SJSA1 (cell line): Measurements from ENCODE around the gene COBL. TPM values are rescaled to one million over a fixed set of nuclear protein-coding genes. Genes with fewer than 3 reads are reported as not detected.

Experiments used
- DNase-seq, 2 experiments: peaks; one replicate each; pipeline ENCODE4 v3.0.0-alpha.2; 2015 to 2020; ENCODE audit warnings: low spot score in 2 of 2, low read depth in 1 of 2
- H3K27ac ChIP-seq: fragments of 250-450 bp; sonication (Bioruptor Pico); 2 replicates; pipeline ENCODE4 v1.5.1; 2020; ENCODE audit warnings: mild to moderate bottlenecking, moderate library complexity
- H3K27me3 ChIP-seq: fragments of 250-450 bp; sonication (Bioruptor Pico); replicated peaks from 2 replicates; pipeline ENCODE4 v1.5.1; 2020; ENCODE audit warnings: mild to moderate bottlenecking, moderate library complexity
- H3K36me3 ChIP-seq: fragments of 250-450 bp; sonication (Bioruptor Pico); 2 replicates; pipeline ENCODE4 v1.5.1; 2020; ENCODE audit warnings: mild to moderate bottlenecking
- H3K4me1 ChIP-seq: fragments of 250-450 bp; sonication (Bioruptor Pico); replicated peaks from 2 replicates; pipeline ENCODE4 v1.6.1; 2021; ENCODE audit warnings: mild to moderate bottlenecking
- H3K4me3 ChIP-seq: fragments of 250-450 bp; sonication (Bioruptor Pico); 2 replicates; pipeline ENCODE4 v1.5.1; 2020; ENCODE audit warnings: mild to moderate bottlenecking
- H3K9me3 ChIP-seq: fragments of 250-450 bp; sonication (Bioruptor Pico); replicated peaks from 2 replicates; pipeline ENCODE4 v1.5.1; 2020; ENCODE audit warnings: mild to moderate bottlenecking
- total RNA-seq: library from RNA; depleted of rRNA; stranded (reverse); fragments of >200 nt; shearing (Covaris generic); gene quantifications from 2 replicates; pipeline ENCODE4 v1.2.3, GENCODE V29; 2014

COBL gene
- total RNA-seq, 1 experiment from 2014 or later, result not detected

- no peaks in the 10 kb centered on the region for H3K9me3 ChIP-seq
- no peak for DNase-seq
- H3K4me3 ChIP-seq, result no peak overlapping the region
- no peak overlapping the region for H3K27ac ChIP-seq
- no peaks in the 10 kb centered on the region for H3K36me3 ChIP-seq
- H3K4me1 ChIP-seq, result no peaks in the 10 kb centered on the region
- no peaks in the 10 kb centered on the region for H3K27me3 ChIP-seq
These were observed 193.1 kb downstream of the COBL start for GRCh38 chr7:51123322-51124019.

GRCh38 chr7:51121931-51122425 is 194.6 kb downstream of the COBL start:
- no peak for DNase-seq
- no peak overlapping the region for H3K27ac ChIP-seq
- no peaks in the 10 kb centered on the region for H3K36me3 ChIP-seq
- H3K4me3 ChIP-seq, result no peak overlapping the region
- H3K9me3 ChIP-seq, result no peaks in the 10 kb centered on the region
- H3K4me1 ChIP-seq, result no peaks in the 10 kb centered on the region
- H3K27me3 ChIP-seq, result no peaks in the 10 kb centered on the region

- H3K27me3 ChIP-seq, result no peaks in the 10 kb centered on the region
- no peaks in the 10 kb centered on the region for H3K4me1 ChIP-seq
- no peak overlapping the region for H3K4me3 ChIP-seq
- no peak for DNase-seq
- no peaks in the 10 kb centered on the region for H3K36me3 ChIP-seq
- no peaks in the 10 kb centered on the region for H3K9me3 ChIP-seq
- H3K27ac ChIP-seq, result no peak overlapping the region
These were observed 195.4 kb downstream of the COBL start for GRCh38 chr7:51121036-51121790.

- Histone ChIP-seq H3K36me3 (no peaks in the 10 kb centered on the region), H3K27me3 (no peaks in the 10 kb centered on the region), H3K9me3 (no peaks in the 10 kb centered on the region), H3K27ac (no peak overlapping the region), H3K4me1 (no peaks in the 10 kb centered on the region), H3K4me3 (no peak overlapping the region)
- DNase-seq, result no peak
These were observed 198.0 kb downstream of the COBL start for GRCh38 chr7:51118628-51119027.

- no peaks in the 10 kb centered on the region for H3K36me3 ChIP-seq
- no peaks in the 10 kb centered on the region for H3K4me1 ChIP-seq
- H3K4me3 ChIP-seq, result no peak overlapping the region
- H3K27ac ChIP-seq, result no peak overlapping the region
- H3K27me3 ChIP-seq, result no peaks in the 10 kb centered on the region
- no peak for DNase-seq
- H3K9me3 ChIP-seq, result no peaks in the 10 kb centered on the region
These were observed 202.1 kb downstream of the COBL start for GRCh38 chr7:51114501-51114900.

GRCh38 chr7:51113962-51114361 is 202.6 kb downstream of the COBL start:
- H3K9me3 ChIP-seq, result no peaks in the 10 kb centered on the region
- H3K4me3 ChIP-seq, result no peak overlapping the region
- H3K4me1 ChIP-seq, result no peaks in the 10 kb centered on the region
- no peaks in the 10 kb centered on the region for H3K27me3 ChIP-seq
- H3K36me3 ChIP-seq, result no peaks in the 10 kb centered on the region
- DNase-seq, result no peak
- H3K27ac ChIP-seq, result no peak overlapping the region

- no peak for DNase-seq
- H3K4me1 ChIP-seq, result no peaks in the 10 kb centered on the region
- no peak overlapping the region for H3K27ac ChIP-seq
- no peaks in the 10 kb centered on the region for H3K36me3 ChIP-seq
- H3K9me3 ChIP-seq, result no peaks in the 10 kb centered on the region
- no peaks in the 10 kb centered on the region for H3K27me3 ChIP-seq
- no peak overlapping the region for H3K4me3 ChIP-seq
These were observed 203.0 kb downstream of the COBL start for GRCh38 chr7:51113560-51113959.

GRCh38 chr7:51111241-51111940 is 205.2 kb downstream of the COBL start:
- Histone ChIP-seq H3K4me1 (no peaks in the 10 kb centered on the region), H3K27me3 (no peaks in the 10 kb centered on the region), H3K36me3 (no peaks in the 10 kb centered on the region), H3K9me3 (no peaks in the 10 kb centered on the region), H3K4me3 (no peak overlapping the region), H3K27ac (no peak overlapping the region)
- no peak for DNase-seq

GRCh38 chr7:51108134-51108533 is 208.5 kb downstream of the COBL start:
- H3K4me1 ChIP-seq, result no peaks in the 10 kb centered on the region
- H3K9me3 ChIP-seq, result no peaks in the 10 kb centered on the region
- H3K4me3 ChIP-seq, result no peak overlapping the region
- no peaks in the 10 kb centered on the region for H3K36me3 ChIP-seq
- no peak for DNase-seq
- no peaks in the 10 kb centered on the region for H3K27me3 ChIP-seq
- H3K27ac ChIP-seq, result no peak overlapping the region

GRCh38 chr7:51104278-51104677 is 212.3 kb downstream of the COBL start:
- H3K36me3 ChIP-seq, result no peaks in the 10 kb centered on the region
- DNase-seq, result no peak
- no peaks in the 10 kb centered on the region for H3K4me1 ChIP-seq
- H3K27me3 ChIP-seq, result no peaks in the 10 kb centered on the region
- H3K27ac ChIP-seq, result no peak overlapping the region
- H3K4me3 ChIP-seq, result no peak overlapping the region
- H3K9me3 ChIP-seq, result no peaks in the 10 kb centered on the region

- Histone ChIP-seq H3K4me1 (no peaks in the 10 kb centered on the region), H3K9me3 (no peaks in the 10 kb centered on the region; the same call in 1 of the 2 replicates), H3K27me3 (no peaks in the 10 kb centered on the region), H3K36me3 (no peaks in the 10 kb centered on the region), H3K4me3 (no peak overlapping the region), H3K27ac (no peak overlapping the region)
- DNase-seq, result no peak
These were observed 212.9 kb downstream of the COBL start for GRCh38 chr7:51103718-51104117.

- no peaks in the 10 kb centered on the region for H3K36me3 ChIP-seq
- no peak overlapping the region for H3K4me3 ChIP-seq
- no peak for DNase-seq
- H3K27ac ChIP-seq, result no peak overlapping the region
- no peaks in the 10 kb centered on the region; the same call in 1 of the 2 replicates for H3K9me3 ChIP-seq
- no peaks in the 10 kb centered on the region for H3K27me3 ChIP-seq
- no peaks in the 10 kb centered on the region for H3K4me1 ChIP-seq
These were observed 213.8 kb downstream of the COBL start for GRCh38 chr7:51102828-51103227.

GRCh38 chr7:51101111-51101757 is 215.4 kb downstream of the COBL start:
- no peak overlapping the region for H3K4me3 ChIP-seq
- no peak overlapping the region for H3K27ac ChIP-seq
- H3K9me3 ChIP-seq, result no peaks in the 10 kb centered on the region; the same call in 1 of the 2 replicates
- no peaks in the 10 kb centered on the region for H3K4me1 ChIP-seq
- no peaks in the 10 kb centered on the region for H3K36me3 ChIP-seq
- H3K27me3 ChIP-seq, result no peaks in the 10 kb centered on the region
- no peak for DNase-seq
